T47D (cell line): Measurements from ENCODE around the gene PRKN.

Experiments
- DNase-seq, 2 experiments: peaks; one replicate each; pipeline versions ENCODE4 v3.0.0 to v3.0.0-alpha.2; 2011 to 2012; ENCODE audit warnings: low read depth in 1 of 2, low spot score in 1 of 2
- JUND ChIP-seq: IDR thresholded peaks from 2 replicates; pipeline ENCODE4 v1.6.1; 2012; ENCODE audit warnings: low read depth
- in situ Hi-C: cut with HindIII; loops from 2 replicates; pipeline ENCODE4 v1.10.0; 2016; ENCODE audit warnings: low sequenced_read_pairs, low pct_unique_long_range_greater_than_20kb

Gene PRKN

GRCh38 chr6:161963634-161964234, 763.8 kb downstream of the PRKN start:
- DNase-seq, result no peak
- no peak for TF ChIP-seq JUND
- in situ Hi-C loops, result no loop called here

GRCh38 chr6:161963181-161963580, 764.4 kb downstream of the PRKN start:
- no peak for TF ChIP-seq JUND
- in situ Hi-C loops, result no loop called here
- DNase-seq, result no peak

- TF ChIP-seq JUND, result no peak
- no peak for DNase-seq
- in situ Hi-C loops, result no loop called here
These were observed 765.8 kb downstream of the PRKN start for GRCh38 chr6:161961796-161962195.

GRCh38 chr6:161961046-161961445, 766.5 kb downstream of the PRKN start:
- no peak for DNase-seq
- in situ Hi-C loops, result no loop called here
- no peak for TF ChIP-seq JUND

DNA sequence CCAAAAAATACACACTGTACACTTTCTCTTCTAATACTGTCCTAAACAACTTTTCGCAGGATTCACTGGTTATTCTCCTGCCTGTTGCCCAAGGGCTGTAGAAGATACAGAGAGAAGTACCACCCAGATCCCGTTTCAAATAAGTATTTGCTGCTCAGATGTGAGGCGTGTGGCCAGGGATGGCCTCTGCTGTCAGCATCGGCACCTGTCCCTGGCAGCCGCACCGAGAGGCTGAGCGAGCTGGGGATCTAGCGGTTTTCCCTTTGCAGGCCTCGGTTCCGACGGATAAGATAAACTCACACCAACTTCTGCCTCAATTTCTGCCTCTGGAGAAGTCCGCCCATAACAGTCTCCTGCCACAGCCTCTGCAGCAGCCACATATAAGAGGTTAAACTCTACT, 768.5 kb downstream of the PRKN start:
- TF ChIP-seq JUND, result no peak
- DNase-seq, result no peak
- in situ Hi-C loops, result no loop called here

GRCh38 chr6:161956082-161956481, 771.5 kb downstream of the PRKN start:
- DNase-seq, result no peak
- in situ Hi-C loops, result no loop called here
- TF ChIP-seq JUND, result no peak

DNA sequence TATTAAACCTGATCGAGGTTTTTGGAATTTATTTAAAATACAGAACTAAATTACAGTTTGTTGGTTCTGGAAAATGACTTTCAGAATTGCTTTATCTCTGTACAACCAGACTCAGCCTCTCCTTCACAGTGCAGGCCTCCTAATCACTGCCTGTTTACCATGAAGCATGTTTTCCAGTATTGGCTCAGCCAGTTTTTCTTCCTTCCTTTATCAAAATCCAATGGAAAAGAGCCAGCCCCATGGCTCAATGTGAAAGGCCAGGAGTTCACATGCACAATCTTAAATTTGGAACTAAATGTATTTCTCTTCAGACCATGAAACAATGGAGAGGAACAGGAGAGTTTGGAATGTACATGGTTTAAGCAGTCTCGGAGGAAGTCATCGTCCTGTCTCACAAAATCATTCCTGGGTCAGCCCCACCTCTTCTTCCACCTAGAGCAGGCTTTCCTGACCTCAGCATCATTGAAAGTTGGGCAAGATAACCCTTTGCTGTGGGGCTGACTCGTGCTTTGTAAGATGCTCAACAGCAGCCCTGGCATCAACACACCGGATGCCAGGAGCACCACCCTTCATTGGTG, 772.8 kb downstream of the PRKN start:
- no peak for TF ChIP-seq JUND
- in situ Hi-C loops, result no loop called here
- DNase-seq, result no peak

GRCh38 chr6:161954077-161954476, 773.5 kb downstream of the PRKN start:
- no peak for TF ChIP-seq JUND
- DNase-seq, result no peak
- in situ Hi-C loops, result no loop called here

- TF ChIP-seq JUND, result no peak
- in situ Hi-C loops, result no loop called here
- no peak for DNase-seq
These were observed 776.4 kb downstream of the PRKN start for GRCh38 chr6:161951126-161951525.

DNA sequence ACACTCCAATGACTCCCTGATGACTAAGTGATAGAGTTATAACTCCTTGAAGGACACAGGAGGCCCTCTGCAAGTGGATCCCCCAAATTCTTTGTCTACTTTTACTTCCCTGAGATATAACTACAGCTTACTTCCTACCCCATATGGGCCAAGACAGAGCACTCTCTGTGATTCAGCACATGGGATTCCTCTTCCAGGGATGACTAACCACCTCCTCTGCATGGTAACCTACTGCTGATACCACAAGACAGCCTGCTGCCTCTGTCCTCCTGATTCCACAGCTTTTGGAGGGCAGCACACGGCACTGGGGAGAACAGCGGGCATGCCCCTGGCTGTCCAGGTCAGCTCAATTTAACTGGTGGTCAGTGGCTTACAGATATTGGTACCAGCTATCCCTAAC, 778.0 kb downstream of the PRKN start:
- no peak for DNase-seq

GRCh38 chr6:161948462-161948861, 779.1 kb downstream of the PRKN start:
- in situ Hi-C loops, result no loop called here
- no peak for DNase-seq
- no peak for TF ChIP-seq JUND

More for the DNA sequence above, 778.0 kb downstream of the PRKN start:
- TF ChIP-seq JUND, result no peak
- in situ Hi-C loops, result no loop called here

GRCh38 chr6:161947371-161947770, 780.2 kb downstream of the PRKN start:
- in situ Hi-C loops, result no loop called here
- DNase-seq, result no peak

GRCh38 chr6:161946461-161946860, 781.1 kb downstream of the PRKN start:
- in situ Hi-C loops, result no loop called here
- no peak for TF ChIP-seq JUND
- no peak for DNase-seq

More at GRCh38 chr6:161947371-161947770, 780.2 kb downstream of the PRKN start:
- TF ChIP-seq JUND, result no peak

GRCh38 chr6:161943561-161943960, 784.0 kb downstream of the PRKN start:
- in situ Hi-C loops, result no loop called here

More at GRCh38 chr6:161943561-161943960, 784.0 kb downstream of the PRKN start:
- no peak for DNase-seq
- TF ChIP-seq JUND, result no peak
